Progenitor cell of endocrine pancreas (in vitro differentiated cells): Measurements from ENCODE around the gene GRAMD1C. TPM values are rescaled to one million over a fixed set of nuclear protein-coding genes. Genes with fewer than 3 reads are reported as not detected.

Experiments used
- DNase-seq: peaks from one replicate; pipeline ENCODE4 v3.0.0; 2021; ENCODE audit warnings: low spot score; ENCODE audit not compliant: unreplicated experiment
- H3K27ac Mint-ChIP-seq: 2 replicates; pipeline ENCODE4 v1.8.0; 2021; ENCODE audit warnings: mild to moderate bottlenecking, moderate library complexity, mixed read lengths
- H3K27me3 Mint-ChIP-seq: 2 replicates; pipeline ENCODE4 v1.8.0; 2021; ENCODE audit warnings: mixed read lengths
- H3K36me3 Mint-ChIP-seq: 2 replicates; pipeline ENCODE4 v1.8.0; 2022; ENCODE audit warnings: mixed read lengths; ENCODE audit not compliant: insufficient read depth
- H3K4me1 Mint-ChIP-seq: 2 replicates; pipeline ENCODE4 v1.8.0; 2021; ENCODE audit warnings: low read depth, mixed read lengths
- H3K4me3 Mint-ChIP-seq: 2 replicates; pipeline ENCODE4 v1.8.0; 2021; ENCODE audit warnings: low read depth, mild to moderate bottlenecking, moderate library complexity, mixed read lengths
- H3K9me3 Mint-ChIP-seq: 2 replicates; pipeline ENCODE4 v1.8.0; 2021; ENCODE audit warnings: low read depth, mixed read lengths
- total RNA-seq: library from RNA; stranded (reverse); gene quantifications from 2 replicates; pipeline ENCODE4 v1.2.1, GENCODE V29; 2021
- TF ChIP-seq, protein P1 (sequence below): fragments of 200-600 bp; sonication (generic); IDR thresholded peaks from one replicate; pipeline ENCODE4 v1.5.0; 2021; ENCODE audit warnings: antibody characterized with exemption, mild to moderate bottlenecking; ENCODE audit not compliant: unreplicated experiment

GRAMD1C gene
- total RNA-seq, 1 donor from 2014 or later = 1.7 TPM

DNA sequence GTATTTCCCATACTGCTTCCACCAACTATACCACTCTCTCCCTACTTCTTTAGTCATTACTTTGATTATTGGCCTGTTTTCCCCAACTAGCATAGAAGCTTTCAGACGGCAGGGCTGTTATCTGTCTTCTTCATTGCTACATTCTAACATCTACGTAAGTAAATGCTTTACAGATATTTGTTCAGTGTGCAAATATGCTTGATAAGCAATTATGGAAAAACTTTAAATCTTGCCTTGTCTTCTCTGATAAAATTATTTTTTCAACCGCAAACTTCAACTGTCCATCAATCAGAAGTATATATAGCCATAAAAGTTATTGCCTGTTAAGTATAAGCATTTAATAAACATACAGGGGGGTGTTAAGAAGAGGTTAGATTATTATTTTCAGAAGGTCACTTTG is 145.0 kb downstream of the GRAMD1C start:
- TF ChIP-seq, protein P1, sequence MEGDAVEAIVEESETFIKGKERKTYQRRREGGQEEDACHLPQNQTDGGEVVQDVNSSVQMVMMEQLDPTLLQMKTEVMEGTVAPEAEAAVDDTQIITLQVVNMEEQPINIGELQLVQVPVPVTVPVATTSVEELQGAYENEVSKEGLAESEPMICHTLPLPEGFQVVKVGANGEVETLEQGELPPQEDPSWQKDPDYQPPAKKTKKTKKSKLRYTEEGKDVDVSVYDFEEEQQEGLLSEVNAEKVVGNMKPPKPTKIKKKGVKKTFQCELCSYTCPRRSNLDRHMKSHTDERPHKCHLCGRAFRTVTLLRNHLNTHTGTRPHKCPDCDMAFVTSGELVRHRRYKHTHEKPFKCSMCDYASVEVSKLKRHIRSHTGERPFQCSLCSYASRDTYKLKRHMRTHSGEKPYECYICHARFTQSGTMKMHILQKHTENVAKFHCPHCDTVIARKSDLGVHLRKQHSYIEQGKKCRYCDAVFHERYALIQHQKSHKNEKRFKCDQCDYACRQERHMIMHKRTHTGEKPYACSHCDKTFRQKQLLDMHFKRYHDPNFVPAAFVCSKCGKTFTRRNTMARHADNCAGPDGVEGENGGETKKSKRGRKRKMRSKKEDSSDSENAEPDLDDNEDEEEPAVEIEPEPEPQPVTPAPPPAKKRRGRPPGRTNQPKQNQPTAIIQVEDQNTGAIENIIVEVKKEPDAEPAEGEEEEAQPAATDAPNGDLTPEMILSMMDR = no peak
- no peak for DNase-seq
- Mint-ChIP-seq H3K27ac (no peak overlapping the region), H3K4me1 (no peaks in the 10 kb centered on the region), H3K36me3 (peaks cover 29% of the 10 kb centered on the region), H3K27me3 (no peaks in the 10 kb centered on the region), H3K9me3 (peaks cover 4% of the 10 kb centered on the region), H3K4me3 (no peak overlapping the region)

DNA sequence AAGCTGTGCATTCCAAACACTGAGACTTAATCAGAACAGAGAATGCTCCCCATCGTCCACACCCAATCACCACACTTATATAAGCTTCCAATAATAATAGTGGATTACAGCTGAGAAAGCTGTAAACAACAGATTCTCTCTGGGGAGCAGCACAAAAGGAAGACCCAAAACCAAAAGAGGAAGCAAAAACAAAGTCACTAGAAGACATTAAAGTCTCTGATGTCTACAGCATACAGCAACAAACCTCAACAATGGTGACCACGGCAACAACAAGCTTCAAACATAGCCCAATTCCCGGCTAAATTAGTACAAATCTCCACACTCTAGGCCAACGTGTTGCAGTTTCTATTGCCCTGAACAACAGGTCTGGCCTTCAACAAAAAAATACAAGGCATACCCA is 147.0 kb downstream of the GRAMD1C start:
- no peaks in the 10 kb centered on the region for H3K27me3 Mint-ChIP-seq
- no peak overlapping the region for H3K27ac Mint-ChIP-seq
- H3K4me1 Mint-ChIP-seq = no peaks in the 10 kb centered on the region
- peaks cover 4% of the 10 kb centered on the region for H3K9me3 Mint-ChIP-seq
- H3K4me3 Mint-ChIP-seq = no peak overlapping the region
- peaks cover 26% of the 10 kb centered on the region for H3K36me3 Mint-ChIP-seq
- TF ChIP-seq, protein P1 = no peak
- no peak for DNase-seq

Other genes with a start within 250 kb of the GRAMD1C start
- gene USF3, start 142.1 kb upstream of the GRAMD1C start, total RNA-seq = 20.8 and 22.3 TPM in 2 replicates
- gene NAA50, start 92.5 kb upstream of the GRAMD1C start, total RNA-seq = 99.2 and 110 TPM in 2 replicates
- gene ATP6V1A, start 91.8 kb upstream of the GRAMD1C start, total RNA-seq = 70.1 and 71.0 TPM in 2 replicates
- 15.4 and 16.5 TPM in 2 replicates for gene ZDHHC23, start 109.2 kb downstream of the GRAMD1C start, total RNA-seq
- 15.6 and 15.9 TPM in 2 replicates for gene CCDC191, start 217.7 kb downstream of the GRAMD1C start, total RNA-seq
- gene QTRT2, start 217.9 kb downstream of the GRAMD1C start, total RNA-seq = 35.9 and 39.8 TPM in 2 replicates